Kidney (tissue), 14 donors: ENCODE data around the gene FBLN2. TPM values are rescaled to one million over a fixed set of nuclear protein-coding genes. Genes with fewer than 3 reads are reported as not detected.

Experiments
- DNase-seq, 5 donors: peaks; one replicate each; pipeline ENCODE4 v3.0.0-alpha.2; 2013 to 2020
- FAIRE-seq: peaks from 2 replicates; lab custom pipeline; 2012; peaks lifted over from hg19 to GRCh38; lab: Jason Lieb, UNC
- H3K27ac ChIP-seq, 2 donors: one replicate each; pipeline ENCODE4 v1.7.0; 2013; ENCODE audit warnings: low read depth in 2 of 2, low read length in 2 of 2, inconsistent platforms in 1 of 2
- H3K27me3 ChIP-seq: one replicate; pipeline ENCODE4 v1.7.1; 2013; ENCODE audit warnings: low read length, inconsistent platforms; ENCODE audit not compliant: control insufficient read depth, insufficient read depth
- H3K36me3 ChIP-seq, 3 donors: one replicate each; pipeline versions ENCODE4 v1.7.0 to v1.7.1; 2013; ENCODE audit warnings: low read length in 3 of 3, control low read depth in 1 of 3, inconsistent platforms in 1 of 3; ENCODE audit not compliant: insufficient read depth in 3 of 3, control insufficient read depth in 2 of 3
- H3K4me1 ChIP-seq, 3 donors: one replicate each; pipeline versions ENCODE4 v1.7.0 to v1.7.1; 2013; ENCODE audit warnings: low read length in 3 of 3, inconsistent platforms in 1 of 3, low read depth in 1 of 3; ENCODE audit not compliant: control insufficient read depth in 2 of 3, insufficient read depth in 2 of 3
- H3K4me3 ChIP-seq, 3 donors: one replicate each; pipeline versions ENCODE4 v1.7.0 to v1.8.1; 2013; ENCODE audit warnings: low read length in 3 of 3, control low read depth in 1 of 3, inconsistent platforms in 1 of 3
- H3K9ac ChIP-seq, 3 donors: one replicate each; pipeline versions ENCODE4 v1.7.0 to v1.7.1; 2013; ENCODE audit warnings: low read length in 3 of 3, control low read depth in 1 of 3, inconsistent platforms in 1 of 3
- H3K9me3 ChIP-seq, 3 donors: one replicate each; pipeline versions ENCODE4 v1.7.0 to v1.7.1; 2013; ENCODE audit warnings: low read length in 3 of 3, control low read depth in 1 of 3, inconsistent platforms in 1 of 3; ENCODE audit not compliant: control insufficient read depth in 2 of 3, insufficient read depth in 1 of 3
- intact Hi-C: fragments of 100-400 bp; cut with DNase I; formaldehyde crosslinking; loops from one replicate; pipeline ENCODE4 v1.11.1; 2022
- polyA plus RNA-seq: library from polyadenylated mRNA; stranded (reverse); fragments of 350-450 nt; fragmentation: Illumina TruSeq; extraction: RNeasy Lipid Tissue Mini Kit (QIAGEN cat#74804); gene quantifications from one replicate; pipeline ENCODE4 v1.2.3, GENCODE V29; 2014; ENCODE audit warnings: low read depth, low replicate concordance; ENCODE audit not compliant: insufficient read depth
- total RNA-seq: library from RNA; stranded (reverse); fragmentation: NEBNext Ultra II Directional; extraction: Animal tissue kit (Norgen Biotek cat#: 25700); gene quantifications from one replicate; pipeline ENCODE4 v1.2.1, GENCODE V29; 2021
- TF ChIP-seq, protein P1 (sequence below): IDR thresholded peaks from 3 replicates; pipeline ENCODE4 v1.5.1; 2012; ENCODE audit warnings: mild to moderate bottlenecking, moderate library complexity, borderline replicate concordance; ENCODE audit not compliant: insufficient read depth; ENCODE audit errors: extremely low read depth
- donor health status: control.
- donor health status: control.
- donor health status: control.
- donor health status: control.
- donor health status: control.
- donor health status: DM: yes; HTN: yes; CAD: no.
- donor health status: Normal renal cell carcinoma (clear cell type).

FBLN2 gene
- total and polyA plus RNA-seq, 2 donors from 2014 or later, result 3.2 to 43.4 TPM

DNA sequence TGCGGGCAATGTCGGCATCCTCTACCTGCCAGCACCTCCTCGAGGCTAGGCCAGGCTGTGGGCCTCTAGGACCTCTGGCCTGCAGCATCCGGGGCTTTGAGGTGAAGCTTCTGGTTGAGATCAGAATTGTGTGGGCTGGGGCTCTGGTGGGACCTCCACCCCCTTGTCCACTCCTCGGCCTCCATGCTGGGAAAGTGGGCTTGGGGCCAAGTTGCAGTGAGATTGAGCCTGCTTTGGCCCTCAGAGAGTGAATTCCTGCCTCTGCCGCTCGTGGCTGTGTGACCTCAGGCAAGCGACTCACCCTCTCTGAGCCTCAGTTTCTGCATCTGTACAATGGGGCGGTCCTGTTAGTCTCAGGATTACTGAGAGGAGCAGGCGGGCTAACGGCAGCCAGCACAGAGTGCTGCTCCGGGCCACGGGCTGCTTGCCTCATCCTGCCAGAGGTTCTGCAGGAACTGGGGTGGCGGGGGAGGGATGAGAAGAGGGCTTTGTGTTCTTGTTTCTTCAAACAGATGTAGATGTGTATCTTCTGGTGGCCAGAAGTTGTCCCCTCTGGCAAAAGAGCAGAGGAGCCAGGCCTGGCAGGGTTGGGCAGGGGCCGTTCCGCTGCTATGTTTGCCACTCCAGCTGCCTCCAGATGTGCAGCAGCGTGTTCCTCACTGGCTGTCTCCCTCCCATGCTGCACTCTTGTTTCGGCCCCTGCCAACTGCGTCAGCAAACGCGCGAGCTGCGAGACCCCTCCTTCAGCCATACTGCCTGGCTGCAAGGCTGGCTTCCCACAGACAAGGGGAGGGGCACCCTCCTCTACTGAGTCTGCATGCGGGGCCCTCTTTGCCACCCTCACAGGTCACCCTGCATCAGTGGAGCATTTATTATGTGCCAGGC, 33.7 kb downstream of the FBLN2 start:
- Histone ChIP-seq H3K9me3 (no peaks in the 10 kb centered on the region), H3K27ac (no peak overlapping the region), H3K4me1 (no peaks in the 10 kb centered on the region), H3K4me3 (no peak overlapping the region), H3K27me3 (no peaks in the 10 kb centered on the region), H3K36me3 (no peaks in the 10 kb centered on the region), H3K9ac (no peak overlapping the region)
- TF ChIP-seq, protein P1, sequence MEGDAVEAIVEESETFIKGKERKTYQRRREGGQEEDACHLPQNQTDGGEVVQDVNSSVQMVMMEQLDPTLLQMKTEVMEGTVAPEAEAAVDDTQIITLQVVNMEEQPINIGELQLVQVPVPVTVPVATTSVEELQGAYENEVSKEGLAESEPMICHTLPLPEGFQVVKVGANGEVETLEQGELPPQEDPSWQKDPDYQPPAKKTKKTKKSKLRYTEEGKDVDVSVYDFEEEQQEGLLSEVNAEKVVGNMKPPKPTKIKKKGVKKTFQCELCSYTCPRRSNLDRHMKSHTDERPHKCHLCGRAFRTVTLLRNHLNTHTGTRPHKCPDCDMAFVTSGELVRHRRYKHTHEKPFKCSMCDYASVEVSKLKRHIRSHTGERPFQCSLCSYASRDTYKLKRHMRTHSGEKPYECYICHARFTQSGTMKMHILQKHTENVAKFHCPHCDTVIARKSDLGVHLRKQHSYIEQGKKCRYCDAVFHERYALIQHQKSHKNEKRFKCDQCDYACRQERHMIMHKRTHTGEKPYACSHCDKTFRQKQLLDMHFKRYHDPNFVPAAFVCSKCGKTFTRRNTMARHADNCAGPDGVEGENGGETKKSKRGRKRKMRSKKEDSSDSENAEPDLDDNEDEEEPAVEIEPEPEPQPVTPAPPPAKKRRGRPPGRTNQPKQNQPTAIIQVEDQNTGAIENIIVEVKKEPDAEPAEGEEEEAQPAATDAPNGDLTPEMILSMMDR, result no peak
- peak in 1 of 5 donors; percentile 60 for DNase-seq
- FAIRE-seq, result no peak
- intact Hi-C loops, result no loop called here

DNA sequence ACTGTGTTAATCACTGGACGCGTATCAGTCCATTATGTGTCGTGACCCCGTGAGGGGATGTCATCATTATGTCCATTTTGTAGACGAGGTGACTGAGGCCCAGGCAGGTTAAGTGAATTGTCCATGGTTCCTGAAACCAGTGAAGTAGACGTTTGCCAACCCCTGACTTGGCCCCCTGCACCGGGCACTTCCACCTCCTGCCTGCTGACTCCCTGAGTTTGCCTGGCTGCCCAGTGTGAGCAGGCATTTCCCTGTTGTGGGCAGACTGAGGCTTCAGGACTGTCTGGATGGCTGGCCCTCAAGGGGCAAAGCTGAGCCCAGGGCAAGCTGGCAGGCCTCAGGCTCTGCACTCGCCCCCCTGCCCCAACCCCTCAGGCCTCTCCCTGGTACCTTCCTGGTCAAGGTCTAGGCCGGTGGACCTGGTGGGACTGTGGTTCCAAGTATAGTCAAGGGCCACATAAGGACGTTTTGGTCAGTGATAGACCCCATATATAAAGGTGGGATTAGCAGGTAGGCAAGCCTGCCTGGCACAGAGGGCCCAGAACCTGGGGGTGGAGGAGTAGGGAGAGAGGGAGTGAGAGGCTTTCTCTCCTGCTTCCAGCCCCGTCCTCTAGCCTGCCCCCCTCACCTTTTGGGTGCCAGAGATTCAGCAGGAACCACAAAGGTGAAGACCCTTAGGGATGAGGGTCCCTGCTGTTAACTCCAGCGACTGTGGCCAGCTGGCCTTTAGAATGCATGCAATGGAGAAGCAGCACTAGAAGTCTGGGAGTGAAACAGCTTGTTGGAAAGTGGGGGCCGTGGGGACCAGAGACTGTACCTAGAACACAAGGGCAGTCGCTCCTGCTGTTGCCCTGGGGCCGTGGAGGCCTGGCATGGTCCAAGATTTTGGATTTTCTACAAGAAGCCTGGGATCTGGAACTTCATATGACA, 34.6 kb downstream of the FBLN2 start:
- H3K9me3 ChIP-seq, result no peaks in the 10 kb centered on the region
- H3K4me3 ChIP-seq, result no peak overlapping the region
- H3K27me3 ChIP-seq, result no peaks in the 10 kb centered on the region
- no peaks in the 10 kb centered on the region for H3K4me1 ChIP-seq
- FAIRE-seq (no peak), DNase-seq (peak in 1 of 5 donors; percentile 54)
- H3K36me3 ChIP-seq, result no peaks in the 10 kb centered on the region
- TF ChIP-seq, protein P1, result no peak
- H3K9ac ChIP-seq, result no peak overlapping the region
- H3K27ac ChIP-seq, result no peak overlapping the region
- intact Hi-C loops, result no loop called here

DNA sequence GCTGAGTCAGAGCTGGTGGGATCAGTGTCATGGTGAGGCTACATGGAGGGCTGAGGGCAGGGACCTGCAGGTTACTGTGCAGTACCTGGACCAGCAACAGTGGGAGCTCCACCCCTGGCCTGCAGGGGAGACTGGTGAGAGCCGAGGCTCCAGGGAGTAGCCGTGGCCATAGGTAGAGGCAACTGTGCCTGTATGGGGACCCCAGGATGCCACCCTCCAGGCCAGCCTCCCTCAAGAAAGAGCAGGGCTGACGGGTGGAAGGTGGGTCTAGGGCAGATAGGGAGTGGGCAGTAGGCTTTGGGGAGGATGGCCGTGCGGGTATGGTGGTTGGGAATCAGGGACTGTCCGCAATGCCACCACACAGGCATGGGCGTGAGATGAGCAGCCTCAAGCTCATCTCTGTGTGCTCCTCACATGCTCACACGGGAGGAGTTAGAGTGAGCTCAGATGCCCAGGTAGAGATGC, 35.5 kb downstream of the FBLN2 start:
- Histone ChIP-seq H3K4me1 (no peaks in the 10 kb centered on the region), H3K36me3 (no peaks in the 10 kb centered on the region), H3K27ac (no peak overlapping the region), H3K9ac (no peak overlapping the region), H3K4me3 (no peak overlapping the region), H3K27me3 (no peaks in the 10 kb centered on the region), H3K9me3 (no peaks in the 10 kb centered on the region)
- DNase-seq, result peak in 1 of 5 donors; percentile 36
- intact Hi-C loops, result no loop called here
- FAIRE-seq, result no peak
- TF ChIP-seq, protein P1, result no peak
